ENCODE results near the gene TJP1. TPM values are rescaled to one million over a fixed set of nuclear protein-coding genes. Genes with fewer than 3 reads are reported as not detected.
A peak's percentile ranks its signal among the peaks of the same experiment; 100 is the strongest.
"Not testable (repeated sequence)": the region's sequence is repeated elsewhere in the genome, so short reads cannot be mapped to it uniquely, and the experiment has no call there.

TJP1 gene
- total and polyA plus RNA-seq, 2 experiments from 2014 or later: 34.4 to 88.7 TPM

DNA sequence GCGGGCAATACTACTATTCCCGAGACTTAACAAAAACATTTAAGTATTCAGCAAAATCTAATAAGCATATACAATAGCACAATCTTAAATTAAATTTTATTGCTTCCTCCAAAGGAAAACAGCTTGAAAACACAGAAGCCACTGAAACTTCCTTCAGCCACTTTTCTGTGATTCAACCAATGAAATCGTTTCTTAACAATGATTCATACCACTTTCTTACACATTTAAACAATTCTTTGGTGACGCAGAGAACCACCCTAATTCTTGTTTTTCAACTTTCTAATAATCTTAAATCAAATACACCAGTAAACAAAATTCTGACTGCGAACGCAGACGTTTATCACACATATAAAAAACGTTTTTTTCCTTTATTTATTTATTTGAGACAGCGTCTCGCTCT lies 4.1 kb downstream of the TJP1 start:
- no peaks in the 10 kb centered on the region for H3K9me3 ChIP-seq (ENCODE audit: low read depth)
- H3K4me3 ChIP-seq: no peak overlapping the region
- H3K27ac ChIP-seq: no peak overlapping the region
- no peak overlapping the region for H2AFZ ChIP-seq
- TF ChIP-seq EZH2phosphoT487 (IDR thresholded peaks at IDR 0.05; ENCODE audit: low read depth, severe bottlenecking, unreplicated experiment) (no peak), CTCF (IDR thresholded peaks at IDR 0.05; ENCODE audit: poor library complexity) (no peak), EZH2 (IDR thresholded peaks at IDR 0.05; ENCODE audit: borderline replicate concordance) (no peak)
- no peaks in the 10 kb centered on the region for H3K27me3 ChIP-seq
- no peaks in the 10 kb centered on the region for H3K36me3 ChIP-seq (replicated peaks; ENCODE audit: insufficient read depth, low read depth)
- peaks cover 81% of the 10 kb centered on the region for H3K79me2 ChIP-seq
- peaks cover 25% of the 10 kb centered on the region for H3K4me1 ChIP-seq (ENCODE audit: insufficient read depth)
- no peak for DNase-seq (ENCODE audit: low spot score)
- peaks cover 66% of the 10 kb centered on the region for H4K20me1 ChIP-seq (ENCODE audit: insufficient read depth, poor library complexity, severe bottlenecking)
- no peak overlapping the region for H3K4me2 ChIP-seq
- WGBS (ENCODE audit: low lambda C conversion rate, missing lambda C conversion rate): 92% methylated on average over 10 of the region's 10 CpGs
- no peaks in the 10 kb centered on the region for H3K9me2 ChIP-seq (replicated peaks; ENCODE audit: insufficient read depth)

DNA sequence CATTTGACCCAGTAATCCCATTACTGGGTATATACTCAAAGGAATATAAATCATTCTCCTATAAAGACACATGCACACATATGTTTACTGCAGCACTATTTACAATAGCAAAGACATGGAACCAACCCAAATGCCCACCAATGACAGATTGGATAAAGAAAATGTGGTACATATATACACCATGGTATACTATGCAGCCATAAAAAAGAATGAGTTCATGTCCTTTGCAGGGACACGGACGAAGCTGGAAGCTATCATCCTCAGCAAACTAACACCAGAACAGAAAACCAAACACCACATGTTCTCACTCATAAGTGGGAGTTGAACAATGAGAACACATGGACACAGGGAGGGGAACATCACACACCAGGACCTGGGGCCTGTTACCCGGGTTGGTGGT lies 4.8 kb downstream of the TJP1 start:
- H3K4me3 ChIP-seq; H3K27me3 ChIP-seq; H3K27ac ChIP-seq; DNase-seq (ENCODE audit: low spot score); H3K9me3 ChIP-seq (ENCODE audit: low read depth); H3K36me3 ChIP-seq (replicated peaks; ENCODE audit: insufficient read depth, low read depth); H3K9me2 ChIP-seq (replicated peaks; ENCODE audit: insufficient read depth); H3K4me2 ChIP-seq; H2AFZ ChIP-seq: not testable (repeated sequence)
- H3K79me2 ChIP-seq: peaks cover 88% of the 10 kb centered on the region
- H4K20me1 ChIP-seq (ENCODE audit: insufficient read depth, poor library complexity, severe bottlenecking): peaks cover 72% of the 10 kb centered on the region
- 93% methylated on average over 3 of the region's 3 CpGs for WGBS (ENCODE audit: low lambda C conversion rate, missing lambda C conversion rate)
- H3K4me1 ChIP-seq (ENCODE audit: insufficient read depth): peaks cover 21% of the 10 kb centered on the region

- H3K79me2 ChIP-seq: peaks cover 100% of the 10 kb centered on the region
- peaks cover 27% of the 10 kb centered on the region for H3K4me1 ChIP-seq (ENCODE audit: insufficient read depth)
- peak overlapping the region; percentile 36 for H3K27ac ChIP-seq
- H3K9me2 ChIP-seq (replicated peaks; ENCODE audit: insufficient read depth): no peaks in the 10 kb centered on the region
- H3K9me3 ChIP-seq (ENCODE audit: low read depth): no peaks in the 10 kb centered on the region
- H2AFZ ChIP-seq: no peak overlapping the region
- H3K4me2 ChIP-seq: peak overlapping the region; percentile 39
- TF ChIP-seq EZH2 (IDR thresholded peaks at IDR 0.05; ENCODE audit: borderline replicate concordance) (no peak), CTCF (IDR thresholded peaks at IDR 0.05; ENCODE audit: poor library complexity) (no peak), EZH2phosphoT487 (IDR thresholded peaks at IDR 0.05; ENCODE audit: low read depth, severe bottlenecking, unreplicated experiment) (no peak)
- no peak overlapping the region for H3K4me3 ChIP-seq
- DNase-seq (ENCODE audit: low spot score): peak; percentile 39
- no peaks in the 10 kb centered on the region for H3K36me3 ChIP-seq (replicated peaks; ENCODE audit: insufficient read depth, low read depth)
- WGBS (ENCODE audit: low lambda C conversion rate, missing lambda C conversion rate): 42% methylated on average over 3 of the region's 3 CpGs
- no peaks in the 10 kb centered on the region for H3K27me3 ChIP-seq
- peaks cover 92% of the 10 kb centered on the region for H4K20me1 ChIP-seq (ENCODE audit: insufficient read depth, poor library complexity, severe bottlenecking)
Observed at GRCh38 chr15:29815000-29815710, 7.1 kb downstream of the TJP1 start.

DNA sequence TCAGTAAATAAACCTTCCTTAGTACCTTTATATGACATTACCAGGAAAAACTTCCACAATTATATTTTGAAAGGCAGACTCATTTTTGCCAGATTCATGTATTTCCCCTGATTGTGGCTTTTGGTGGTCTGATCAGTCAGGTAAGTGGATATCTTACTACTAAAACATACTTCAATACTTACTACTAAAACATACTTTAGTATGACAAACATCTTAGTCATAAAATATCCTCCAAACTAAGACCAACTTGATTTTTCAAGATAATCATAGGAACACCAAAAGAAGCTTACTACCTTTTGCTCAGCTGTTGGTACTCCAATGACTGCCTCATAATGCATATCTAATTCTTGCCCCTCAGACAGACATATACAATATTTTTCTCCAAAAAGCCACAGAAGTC lies 9.3 kb downstream of the TJP1 start:
- H3K27ac ChIP-seq: no peak overlapping the region
- H3K4me1 ChIP-seq (ENCODE audit: insufficient read depth): peaks cover 22% of the 10 kb centered on the region
- peaks cover 94% of the 10 kb centered on the region for H4K20me1 ChIP-seq (ENCODE audit: insufficient read depth, poor library complexity, severe bottlenecking)
- no peaks in the 10 kb centered on the region for H3K36me3 ChIP-seq (replicated peaks; ENCODE audit: insufficient read depth, low read depth)
- peaks cover 100% of the 10 kb centered on the region for H3K79me2 ChIP-seq
- H3K4me2 ChIP-seq: no peak overlapping the region
- TF ChIP-seq EZH2 (IDR thresholded peaks at IDR 0.05; ENCODE audit: borderline replicate concordance): no peak
- TF ChIP-seq EZH2phosphoT487 (IDR thresholded peaks at IDR 0.05; ENCODE audit: low read depth, severe bottlenecking, unreplicated experiment): no peak
- TF ChIP-seq CTCF (IDR thresholded peaks at IDR 0.05; ENCODE audit: poor library complexity): no peak
- H3K9me2 ChIP-seq (replicated peaks; ENCODE audit: insufficient read depth): no peaks in the 10 kb centered on the region
- DNase-seq (ENCODE audit: low spot score): no peak
- H3K9me3 ChIP-seq (ENCODE audit: low read depth): no peaks in the 10 kb centered on the region
- no peaks in the 10 kb centered on the region for H3K27me3 ChIP-seq
- H2AFZ ChIP-seq: no peak overlapping the region
- no peak overlapping the region for H3K4me3 ChIP-seq
